ENCODE results near the gene SLC25A47.
"Not testable (repeated sequence)": the region's sequence is repeated elsewhere in the genome, so short reads cannot be mapped to it uniquely, and the experiment has no call there.

Gene SLC25A47, protein sequence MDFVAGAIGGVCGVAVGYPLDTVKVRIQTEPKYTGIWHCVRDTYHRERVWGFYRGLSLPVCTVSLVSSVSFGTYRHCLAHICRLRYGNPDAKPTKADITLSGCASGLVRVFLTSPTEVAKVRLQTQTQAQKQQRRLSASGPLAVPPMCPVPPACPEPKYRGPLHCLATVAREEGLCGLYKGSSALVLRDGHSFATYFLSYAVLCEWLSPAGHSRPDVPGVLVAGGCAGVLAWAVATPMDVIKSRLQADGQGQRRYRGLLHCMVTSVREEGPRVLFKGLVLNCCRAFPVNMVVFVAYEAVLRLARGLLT

DNA sequence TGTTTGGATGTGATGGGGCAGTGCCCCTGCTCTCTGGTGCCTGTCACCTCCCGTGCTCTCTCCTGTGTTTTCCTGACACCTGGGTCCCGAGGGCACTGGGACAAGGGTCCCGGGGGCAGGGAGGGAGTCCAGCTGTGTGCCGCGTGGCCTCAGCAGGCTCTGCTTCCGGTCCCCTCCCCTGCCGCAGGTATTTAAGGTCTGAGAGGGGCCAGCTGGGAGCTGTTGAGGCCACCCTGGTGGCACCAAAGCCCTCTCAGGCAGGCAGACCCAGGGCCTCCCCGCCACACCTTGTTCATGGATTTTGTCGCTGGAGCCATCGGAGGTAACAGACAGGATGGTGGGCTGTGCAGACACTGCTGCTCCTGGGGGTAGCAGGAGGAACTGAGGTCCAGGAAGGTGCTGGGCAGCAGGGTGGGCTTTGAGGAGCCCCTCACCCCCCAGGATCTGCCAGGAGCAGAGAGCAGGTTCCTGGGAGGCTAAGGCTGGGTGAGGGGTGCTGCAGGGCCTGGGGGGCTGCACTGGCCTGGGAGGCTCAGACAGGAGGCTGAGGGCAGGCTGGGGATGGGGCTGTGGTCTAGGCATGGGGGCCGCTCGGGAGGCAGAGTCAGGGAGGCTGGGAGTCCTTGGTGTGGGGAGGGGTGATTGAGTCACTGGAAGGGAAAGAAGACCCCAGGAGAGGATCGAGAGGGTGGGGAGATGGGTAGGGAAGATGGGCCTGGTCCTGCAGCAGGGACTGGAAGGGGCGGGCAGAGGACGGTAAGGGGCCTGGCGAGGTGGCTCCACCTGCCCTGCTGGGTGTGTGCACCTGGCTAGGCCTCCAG, at the start of gene SLC25A47:
Gene SLC25A47 (plus strand): TSS at position 219 of the 821 bp plus-strand sequence. CDS start 76 bp downstream, at position 295.
- no peak for DNase-seq

DNA sequence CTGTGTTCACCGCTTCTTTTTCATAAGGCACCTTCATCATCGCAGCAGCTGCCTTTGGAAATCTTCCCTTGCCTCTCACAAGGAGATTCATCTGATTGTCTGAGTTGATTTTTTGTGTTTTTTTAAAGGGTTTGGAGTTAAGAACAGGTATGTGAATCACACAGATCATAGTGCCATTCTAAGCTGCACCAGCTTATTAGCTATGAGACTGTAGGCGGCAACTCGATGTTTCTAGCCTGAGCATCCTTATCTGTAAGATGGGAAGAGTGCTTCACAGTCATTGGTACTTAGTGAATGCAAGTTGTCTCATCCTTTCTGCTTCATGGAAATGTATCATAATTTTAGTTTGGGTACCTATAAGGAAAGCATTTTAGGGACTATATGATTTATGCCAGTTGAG, 48.9 kb upstream of the SLC25A47 start:
- no peak for DNase-seq

DNA sequence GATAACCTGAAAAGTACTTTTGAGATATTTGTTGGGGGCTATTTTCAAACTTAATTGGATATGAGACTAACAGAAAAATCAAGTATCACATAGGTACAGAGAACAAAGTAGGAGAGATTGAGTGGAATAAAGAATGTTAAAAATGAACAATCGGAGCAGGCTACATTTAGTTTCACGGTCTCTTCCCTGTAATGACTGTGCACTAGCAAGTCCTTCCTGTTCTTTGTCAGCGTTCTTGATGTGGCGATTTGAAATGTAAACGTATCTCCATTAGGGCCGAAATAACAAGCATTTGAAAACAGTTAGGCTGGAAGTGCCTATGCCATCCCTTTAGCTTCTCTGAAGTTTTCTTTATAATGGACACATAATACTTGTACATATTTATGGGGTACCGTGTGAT, 47.9 kb upstream of the SLC25A47 start:
- peak; percentile 22 for DNase-seq

DNA sequence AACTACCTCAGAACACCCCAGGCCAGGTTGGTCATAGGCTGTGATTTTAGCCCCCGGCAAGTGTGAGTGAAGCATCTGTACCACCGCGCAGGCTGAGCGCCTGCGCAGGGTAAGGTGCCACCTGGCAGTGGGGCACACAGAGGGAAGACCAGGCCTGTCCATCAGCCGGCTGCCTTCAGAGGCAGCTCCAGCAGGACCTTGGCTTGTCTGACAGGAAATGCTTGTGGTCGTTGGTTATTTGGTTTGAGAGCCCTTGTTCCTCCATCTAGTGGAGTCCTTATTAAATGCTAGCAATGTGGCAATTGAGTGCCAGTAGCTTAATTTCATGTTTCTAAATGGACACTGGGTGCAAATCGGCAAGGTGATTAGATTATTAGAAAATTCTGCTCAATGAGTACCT, 44.4 kb upstream of the SLC25A47 start:
- DNase-seq = no peak

DNA sequence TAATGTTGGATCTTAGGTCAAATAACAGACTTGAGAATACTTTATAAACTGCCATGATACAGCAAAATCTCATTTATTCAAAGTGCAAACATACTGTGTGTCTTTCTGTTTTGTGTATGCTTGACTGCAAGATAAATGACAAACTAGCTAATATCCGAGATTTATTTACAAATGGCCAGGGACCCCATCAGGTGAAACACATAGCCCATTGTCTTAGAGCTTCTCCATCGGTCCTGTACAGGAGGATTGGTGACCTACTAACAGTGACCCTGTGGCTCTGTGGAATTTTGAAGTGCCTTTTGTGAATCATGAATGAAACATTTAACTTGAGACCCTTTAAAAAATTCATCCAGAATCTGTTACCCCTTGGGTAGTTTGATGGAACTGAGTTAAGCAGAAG, 44.0 kb upstream of the SLC25A47 start:
- DNase-seq = no peak

DNA sequence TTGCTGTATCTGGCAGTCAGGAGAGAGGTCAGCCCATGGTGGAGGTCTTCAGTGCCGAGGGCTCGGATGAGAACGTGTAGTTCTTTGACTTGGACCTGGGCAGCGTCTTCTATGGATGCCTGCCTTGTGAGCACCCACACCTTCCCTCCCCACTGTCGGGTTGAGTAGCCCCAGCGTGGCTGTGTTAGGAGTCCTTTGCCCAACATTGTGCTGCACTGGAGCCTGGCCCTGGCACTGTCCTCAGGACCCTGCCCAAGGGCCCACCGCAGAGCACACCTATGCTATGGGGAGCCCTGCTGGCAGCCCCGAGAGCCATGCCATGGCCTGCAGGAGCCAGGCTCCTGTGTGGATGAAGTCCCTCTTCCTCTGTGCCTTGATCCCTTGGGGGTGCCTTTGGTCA, 43.6 kb upstream of the SLC25A47 start:
- DNase-seq = no peak

DNA sequence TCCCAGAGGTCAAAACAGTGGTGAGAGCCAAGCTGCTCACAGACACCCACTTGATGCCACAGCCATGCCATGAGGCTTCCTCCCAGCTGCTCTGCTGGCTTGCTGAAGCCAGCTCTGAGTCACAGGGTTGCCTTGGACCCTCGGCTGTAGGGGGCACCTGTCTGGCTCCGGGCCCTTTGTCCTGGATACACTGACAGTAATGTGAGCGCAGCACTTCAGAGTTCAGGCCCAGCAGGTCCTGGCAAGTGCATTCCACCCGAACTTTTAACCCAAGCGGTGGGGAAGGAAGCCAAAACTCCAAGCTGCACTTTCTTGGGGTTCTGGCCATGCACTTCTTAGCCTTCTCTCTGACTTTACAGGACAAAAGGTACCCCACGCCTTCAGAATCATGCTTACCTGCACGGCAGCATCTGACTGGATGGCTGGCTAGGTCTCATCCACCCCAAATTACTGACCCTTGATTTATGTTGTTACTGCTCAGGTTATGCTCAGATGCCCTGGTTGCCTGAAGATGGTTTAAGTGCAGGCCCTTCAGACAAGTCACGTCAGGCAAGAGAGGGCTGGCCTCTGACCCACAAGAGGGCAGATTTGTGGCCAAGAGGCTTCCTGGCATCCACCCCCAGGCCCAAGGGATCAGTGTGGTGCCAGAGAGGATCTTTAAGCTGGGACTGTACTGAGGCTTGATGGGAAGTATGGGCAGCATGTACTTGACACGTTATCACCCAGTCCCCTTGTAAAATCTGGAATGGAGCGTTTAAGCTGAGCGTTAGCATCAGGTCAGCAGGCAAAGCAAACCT, 41.7 kb upstream of the SLC25A47 start:
- DNase-seq = no peak

DNA sequence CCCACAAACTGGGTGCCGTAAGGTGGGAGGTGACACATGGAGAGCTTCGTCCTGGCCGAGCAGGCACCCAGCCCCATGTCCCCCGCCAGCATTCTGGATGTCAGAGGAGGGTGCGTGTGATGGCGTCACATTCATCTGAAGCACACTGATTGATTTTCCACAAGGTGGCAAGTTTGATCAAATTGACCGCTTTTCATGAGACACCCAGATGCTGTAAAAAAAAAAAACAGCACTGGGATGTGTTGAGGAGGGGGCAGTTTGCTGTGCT, 41.1 kb upstream of the SLC25A47 start:
- no peak for DNase-seq

DNA sequence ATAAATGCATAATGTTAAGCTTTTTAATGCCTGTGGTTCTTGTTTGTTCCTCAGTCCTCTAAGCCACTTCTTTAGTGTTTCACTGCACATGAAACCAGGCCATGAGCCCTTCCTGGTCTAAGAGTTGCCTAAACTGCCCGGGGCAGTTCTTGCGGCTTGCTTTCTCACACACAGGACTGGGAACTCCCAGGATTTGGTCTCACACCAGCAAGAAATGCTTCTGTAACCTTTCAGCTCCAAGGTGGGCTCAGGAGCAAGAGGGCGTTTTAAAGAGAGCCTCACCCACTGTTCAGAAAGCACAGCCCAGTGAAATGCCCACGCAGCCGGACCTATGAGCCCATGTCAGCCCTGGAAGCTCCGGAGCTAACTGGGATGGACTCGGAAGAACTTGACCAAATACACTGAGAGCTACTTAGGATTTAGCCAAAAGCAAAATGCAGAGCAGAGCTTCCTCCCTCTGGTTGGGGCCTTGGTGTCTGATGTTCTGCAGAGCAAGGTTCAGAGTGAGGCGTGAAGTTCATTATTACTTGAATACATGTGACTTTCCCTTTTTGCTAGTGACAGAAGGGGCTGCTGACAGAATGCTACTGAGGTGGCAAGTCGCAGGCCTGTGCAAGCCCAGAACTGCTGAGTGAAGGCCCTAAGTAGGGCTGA, 40.2 kb upstream of the SLC25A47 start:
- DNase-seq = no peak

DNA sequence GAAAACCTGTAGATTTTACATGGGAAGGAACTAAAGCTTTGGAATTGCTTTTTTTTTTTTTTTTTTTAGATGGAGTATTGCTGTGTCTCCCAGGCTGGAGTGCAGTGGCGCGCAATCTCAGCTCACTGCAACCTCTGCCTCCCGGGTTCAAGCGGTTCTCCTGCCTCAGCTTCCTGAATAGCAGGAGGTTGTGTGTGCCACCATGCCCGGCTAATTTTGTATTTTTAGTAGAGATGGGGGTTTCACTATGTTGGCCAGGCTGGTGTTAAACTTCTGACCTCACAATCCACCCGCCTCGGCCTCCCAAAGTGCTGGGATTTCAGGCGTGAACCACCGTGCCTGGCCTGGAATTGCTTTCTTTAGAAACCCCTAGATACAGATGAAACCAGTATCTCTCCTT, 39.7 kb upstream of the SLC25A47 start:
- DNase-seq = not testable (repeated sequence)

DNA sequence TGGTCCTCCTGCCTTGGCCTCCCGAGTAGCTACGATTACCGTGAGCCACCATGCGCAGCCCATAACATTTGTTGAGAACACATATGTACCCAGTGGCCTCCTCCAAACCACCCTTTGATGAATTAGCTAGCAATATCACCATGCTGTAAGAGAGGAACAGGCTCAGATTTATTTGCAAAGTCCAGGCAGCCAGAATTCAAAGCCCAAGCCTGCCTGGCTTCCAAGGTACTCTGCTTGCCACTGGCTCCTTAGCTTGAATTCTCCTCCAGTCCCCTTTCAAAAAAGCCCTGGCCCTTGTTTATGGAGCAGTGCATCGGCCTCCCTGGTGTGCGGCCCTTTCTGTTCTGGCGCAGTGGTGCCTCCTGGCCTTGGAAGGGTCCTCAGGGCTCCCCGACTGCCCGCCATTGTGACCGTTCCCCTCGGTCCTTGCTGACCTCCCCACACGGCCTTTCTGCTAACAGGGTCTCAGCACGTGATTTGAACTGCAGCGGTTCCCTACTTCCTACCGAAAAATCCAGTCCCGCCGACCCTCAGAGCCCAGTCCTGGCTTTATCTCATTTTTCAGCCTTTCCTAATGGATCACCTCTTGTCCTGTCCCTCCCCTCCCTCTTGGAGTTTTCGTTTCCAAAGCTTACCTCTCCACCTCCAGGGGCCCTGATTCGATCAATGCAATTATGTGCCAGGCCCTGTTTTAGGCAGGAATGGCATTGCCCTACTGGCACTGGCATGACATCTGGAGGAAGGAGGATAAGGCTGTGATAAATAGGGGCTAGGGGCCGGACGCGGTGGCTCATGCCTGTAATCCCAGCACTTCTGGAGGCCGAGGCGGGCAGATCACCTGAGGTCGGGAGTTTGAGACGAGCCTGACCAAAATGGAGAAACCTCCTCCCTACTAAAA, 38.9 kb upstream of the SLC25A47 start:
- DNase-seq = no peak

DNA sequence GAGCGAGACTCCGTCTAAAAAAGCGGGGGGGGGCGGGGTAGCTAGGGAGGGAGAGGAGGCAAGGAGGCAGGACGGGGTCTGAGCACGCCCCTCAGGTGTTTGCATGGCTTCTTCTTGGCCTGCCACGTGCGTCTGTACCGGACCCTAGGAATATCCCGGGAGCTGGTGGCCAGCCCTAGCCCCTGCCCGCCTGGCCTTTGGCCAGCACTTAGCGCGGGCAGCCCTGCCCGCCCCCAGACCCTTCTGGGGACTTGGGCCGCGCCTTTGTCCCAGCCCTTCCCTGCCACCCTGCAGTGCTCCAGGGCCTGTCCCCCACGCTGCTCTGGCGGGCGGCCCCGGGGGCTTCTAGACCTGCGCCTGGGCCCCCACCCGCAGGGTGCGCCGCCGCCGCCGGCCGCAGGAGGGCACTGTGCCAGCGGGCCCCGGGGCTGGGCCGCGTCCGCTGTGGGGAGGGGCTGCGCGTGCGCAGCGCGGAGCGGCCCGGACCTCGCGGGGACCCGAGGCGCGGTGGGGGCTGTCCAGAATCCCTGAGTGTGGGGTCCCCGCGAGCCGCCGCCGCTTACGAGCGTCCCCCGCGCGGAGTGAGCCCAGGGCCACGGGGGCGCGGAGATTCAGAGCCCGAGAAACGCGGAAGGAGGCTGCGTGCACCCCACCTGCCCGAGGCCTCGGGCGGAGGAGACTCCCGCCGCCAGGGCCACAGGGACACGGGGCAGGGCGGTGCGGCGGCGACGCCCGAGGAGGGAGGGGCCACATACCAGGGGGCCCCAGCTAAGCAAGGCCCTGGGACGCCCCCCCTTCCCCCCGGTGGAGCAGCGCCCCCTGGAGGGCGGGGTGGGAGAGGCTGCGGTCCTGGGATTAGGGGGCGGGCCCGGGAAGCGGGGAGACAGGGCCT, 37.9 kb upstream of the SLC25A47 start:
- DNase-seq = peak; percentile 86

DNA sequence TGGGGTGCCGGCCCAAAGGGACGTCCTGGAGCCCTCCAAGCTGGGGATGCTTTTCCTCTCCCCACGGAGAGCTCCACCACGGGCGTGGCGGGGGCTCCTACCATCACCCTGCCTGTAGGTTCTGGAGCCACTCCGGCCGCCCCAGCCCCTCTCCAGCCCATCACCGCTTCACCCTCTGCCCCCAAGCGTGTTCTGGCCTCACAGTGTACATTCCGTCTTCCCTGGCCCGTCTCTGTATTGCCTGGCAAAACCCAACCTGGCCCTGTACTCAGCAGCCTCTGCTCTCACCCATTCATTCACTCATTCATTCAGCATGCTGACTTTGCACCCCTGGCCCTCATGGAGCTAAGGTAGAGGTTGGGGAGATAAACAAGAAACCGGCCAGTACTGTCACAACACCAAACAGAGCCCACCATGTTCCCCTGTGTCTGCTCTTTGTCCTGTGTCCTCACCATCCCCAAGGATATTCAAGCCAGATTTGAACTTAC, 37.2 kb upstream of the SLC25A47 start:
- no peak for DNase-seq

DNA sequence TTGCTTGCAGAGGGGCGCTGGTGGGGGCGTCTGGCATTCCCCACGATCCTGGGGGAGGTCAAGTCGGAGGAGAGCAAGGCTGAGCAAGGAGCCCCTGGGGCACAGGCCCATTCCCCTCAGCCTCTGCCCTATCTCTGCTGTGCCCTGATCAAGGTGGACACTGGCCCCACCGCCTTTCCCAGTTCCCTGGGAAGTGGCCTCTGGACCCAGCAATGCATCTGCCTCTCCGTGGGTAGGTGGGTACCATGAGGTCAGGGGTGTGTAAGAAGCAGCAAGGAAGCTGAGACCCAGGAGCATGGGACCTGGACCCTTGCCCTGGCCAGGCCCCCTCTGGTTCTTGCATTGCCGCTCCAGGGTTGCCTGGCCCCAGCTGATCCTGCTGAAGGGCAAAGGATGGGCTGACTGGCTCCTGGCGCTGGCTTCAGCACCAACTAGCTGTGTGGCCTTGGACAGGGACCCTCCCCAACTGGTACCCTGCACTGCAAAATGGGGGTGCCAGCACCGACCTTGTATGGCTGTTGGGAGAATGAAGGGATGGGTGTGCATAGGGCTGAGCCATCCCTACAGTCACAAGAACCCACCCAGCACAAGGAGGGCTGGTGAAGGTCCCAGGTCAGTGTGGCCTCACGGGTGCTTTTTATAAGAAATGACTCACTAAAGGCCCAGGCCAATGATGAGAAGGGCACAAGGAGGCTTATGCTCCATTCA, 36.5 kb upstream of the SLC25A47 start:
- no peak for DNase-seq

DNA sequence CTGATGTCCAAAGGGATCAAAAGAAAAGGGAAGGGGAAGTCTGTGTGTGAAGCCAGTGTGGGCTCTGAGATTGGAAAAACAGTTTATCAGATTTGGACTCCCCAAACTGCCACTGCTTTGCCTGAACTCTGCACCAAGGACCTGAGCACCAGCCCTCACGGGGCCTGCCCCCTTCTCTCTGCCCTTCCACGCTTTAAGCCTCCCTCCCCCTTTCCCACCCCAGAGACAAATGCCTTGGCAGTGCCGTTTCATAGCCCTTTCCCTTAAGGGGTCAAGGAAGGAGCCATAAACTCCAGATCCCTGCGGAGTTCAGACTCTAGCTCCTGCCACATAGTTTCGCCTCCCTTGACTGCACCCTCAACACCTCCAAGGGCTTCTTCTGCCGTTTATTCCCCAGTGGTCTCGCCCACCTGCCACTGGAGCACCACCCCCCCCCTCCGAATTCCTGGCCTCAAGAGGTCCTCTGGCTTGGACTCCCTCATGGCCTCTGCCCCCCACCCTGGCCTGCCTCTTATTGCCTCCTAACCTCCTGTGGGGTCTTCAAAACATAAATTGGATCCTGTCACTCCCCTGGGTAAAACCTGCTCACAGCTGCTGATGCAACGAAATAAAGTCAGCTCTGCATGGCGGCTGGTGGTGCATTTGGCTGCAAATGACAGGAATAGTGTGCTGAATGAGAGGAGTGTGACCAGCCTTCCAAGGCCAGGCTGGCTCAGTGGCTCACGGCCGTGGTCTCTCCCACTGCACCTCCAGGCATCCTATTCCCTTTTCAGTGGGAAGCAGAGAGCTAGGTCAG, 35.7 kb upstream of the SLC25A47 start:
- no peak for DNase-seq

DNA sequence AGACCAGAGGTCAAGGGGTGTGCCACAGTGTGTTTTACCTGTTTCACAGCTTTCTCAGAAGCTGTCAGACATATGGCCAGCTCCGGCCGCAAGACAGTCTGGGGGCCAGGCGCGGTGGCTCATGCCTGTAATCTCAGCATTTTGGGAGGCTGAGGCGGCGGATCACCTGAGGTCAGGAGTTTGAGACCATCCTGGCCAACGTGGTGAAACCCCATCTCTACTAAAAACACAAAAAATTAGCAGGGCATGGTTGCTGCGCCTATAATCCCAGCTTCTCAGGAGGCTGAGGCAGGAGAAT, 35.2 kb upstream of the SLC25A47 start:
- not testable (repeated sequence) for DNase-seq

DNA sequence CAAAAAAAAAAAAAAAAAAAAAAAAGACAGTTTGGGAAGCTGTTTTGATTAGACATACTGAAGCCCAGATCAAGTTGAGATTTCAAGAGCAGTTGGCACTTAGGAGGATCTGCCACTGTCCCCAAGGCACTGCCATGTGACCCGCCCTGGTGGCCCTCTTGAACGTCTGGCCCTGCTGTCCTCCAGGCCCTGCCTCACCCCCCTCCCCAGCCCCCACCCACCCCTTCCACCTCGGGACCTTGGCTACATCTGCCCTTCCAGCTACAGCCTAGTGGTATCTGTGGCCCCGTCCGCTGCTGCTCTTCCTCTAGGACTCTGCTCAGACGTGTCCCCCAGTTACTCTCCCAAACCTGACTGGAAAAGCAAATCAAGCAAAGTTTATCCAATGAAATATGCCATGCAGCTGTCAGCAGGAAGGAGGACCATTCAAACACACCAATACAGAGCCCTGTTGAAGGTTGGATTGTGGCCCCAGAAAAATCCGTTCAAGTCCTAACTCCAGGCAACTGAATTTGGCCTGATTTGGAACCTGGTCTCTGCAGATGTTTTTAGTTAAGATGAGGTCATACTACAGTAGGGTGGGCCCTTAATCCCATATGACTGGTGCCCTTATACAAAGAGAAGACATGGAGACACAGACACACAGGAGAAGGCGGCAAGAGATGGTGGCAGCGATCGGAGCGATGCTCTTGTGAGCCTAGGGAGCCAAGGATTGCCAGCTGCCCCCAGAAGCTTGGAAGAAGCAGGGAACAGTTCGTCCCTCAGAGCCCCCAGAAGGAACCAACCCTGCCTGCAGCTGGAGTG, 34.6 kb upstream of the SLC25A47 start:
- no peak for DNase-seq

DNA sequence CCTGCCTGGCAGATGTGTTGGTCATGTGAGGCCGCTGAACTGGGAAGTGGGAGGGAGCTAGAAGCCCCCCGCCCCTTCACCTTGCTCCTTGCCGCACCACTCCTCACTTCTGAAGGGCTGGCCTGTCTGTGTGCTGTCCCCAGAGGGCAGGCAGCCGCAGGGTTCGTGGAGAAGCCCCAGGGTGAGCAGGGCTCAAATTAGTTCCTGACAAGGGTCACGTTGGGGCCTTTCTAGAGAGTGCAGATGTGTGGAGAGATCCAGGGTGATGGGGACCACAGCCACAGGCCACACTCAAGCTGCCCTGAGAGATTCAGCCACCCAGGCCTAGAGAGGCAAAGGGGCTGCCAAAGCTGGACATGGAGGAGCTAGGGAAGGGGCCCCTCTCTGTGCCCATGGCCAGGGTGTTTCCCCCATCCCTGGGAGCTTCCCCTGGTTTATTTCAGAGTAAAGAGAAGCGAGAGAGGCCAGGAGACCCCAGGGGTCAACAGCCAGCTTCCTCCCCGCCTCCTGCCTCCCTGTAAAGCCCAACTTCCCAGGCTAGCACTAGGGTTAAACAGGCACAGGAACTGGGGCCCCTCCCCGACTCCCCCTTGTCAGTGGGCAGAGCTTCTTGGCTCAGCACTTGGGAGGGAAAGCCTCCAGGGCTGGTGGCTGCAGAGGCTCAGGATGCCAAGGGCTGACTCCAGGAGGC, 33.1 kb upstream of the SLC25A47 start:
- DNase-seq = no peak

Measured in suppressor macrophage treated with lipopolysaccharide for 4 hours (primary cell).